DND-41 (cell line): ENCODE measurements around the gene AKT1.

Experiments
- ATAC-seq: fragments of 200-7000 bp; cut with Tn5 transposase; 3 replicates; pipeline ENCODE4 v1.9.1; 2021; ENCODE audit warnings: low read depth; ENCODE audit not compliant: insufficient read depth
- DNase-seq: peaks from one replicate; pipeline ENCODE4 v3.0.0-alpha.2; 2020
- H2AFZ ChIP-seq: 2 replicates; pipeline ENCODE4 v1.6.0; 2012; ENCODE audit warnings: low read depth, low read length
- H3K27ac ChIP-seq: 2 replicates; pipeline ENCODE4 v1.5.1; 2012; ENCODE audit warnings: low read length, inconsistent platforms
- H3K27me3 ChIP-seq: fragments of 200-600 bp; sonication (generic); 2 replicates; pipeline ENCODE4 v1.6.0; 2012; ENCODE audit warnings: low read length, mild to moderate bottlenecking, inconsistent platforms; ENCODE audit not compliant: insufficient read depth, poor library complexity
- H3K36me3 ChIP-seq: 2 replicates; pipeline ENCODE4 v1.5.1; 2012; ENCODE audit warnings: low read length, inconsistent platforms; ENCODE audit not compliant: insufficient read depth
- H3K4me1 ChIP-seq: 2 replicates; pipeline ENCODE4 v1.5.1; 2012; ENCODE audit warnings: mild to moderate bottlenecking, low read length; ENCODE audit not compliant: insufficient read depth
- H3K4me2 ChIP-seq: 2 replicates; pipeline ENCODE4 v1.6.0; 2012; ENCODE audit warnings: mild to moderate bottlenecking, moderate library complexity, low read length, inconsistent platforms; ENCODE audit not compliant: insufficient read depth
- H3K4me3 ChIP-seq, 2 experiments: fragments of 200-600 bp in 1 of 2; shearing (Covaris generic) in 1 of 2; 2 replicates each; pipeline ENCODE4 v1.5.1; 2012 to 2016; ENCODE audit warnings: inconsistent platforms in 2 of 2, low read length in 2 of 2, mild to moderate bottlenecking in 2 of 2, low read depth in 1 of 2, moderate library complexity in 1 of 2
- H3K79me2 ChIP-seq: 2 replicates; pipeline ENCODE4 v1.6.0; 2012; ENCODE audit warnings: low read length, inconsistent platforms; ENCODE audit not compliant: insufficient read depth
- H3K9ac ChIP-seq: 2 replicates; pipeline ENCODE4 v1.6.0; 2012; ENCODE audit warnings: low read depth, mild to moderate bottlenecking, inconsistent platforms, low read length, moderate library complexity
- H3K9me3 ChIP-seq: 2 replicates; pipeline ENCODE4 v1.5.1; 2012; ENCODE audit warnings: low read length, moderate library complexity, mild to moderate bottlenecking, inconsistent platforms; ENCODE audit not compliant: insufficient read depth, severe bottlenecking
- H4K20me1 ChIP-seq: 2 replicates; pipeline ENCODE4 v1.6.0; 2012; ENCODE audit warnings: low read length; ENCODE audit not compliant: insufficient read depth
- CTCF ChIP-seq: IDR thresholded peaks from 2 replicates; pipeline ENCODE4 v1.5.1; 2012; ENCODE audit warnings: borderline replicate concordance, low read length, moderate library complexity, mild to moderate bottlenecking; ENCODE audit not compliant: poor library complexity, severe bottlenecking; ENCODE audit errors: extremely low read depth
- EZH2 ChIP-seq: IDR thresholded peaks from 3 replicates; pipeline ENCODE4 v1.6.1; 2012; ENCODE audit warnings: borderline replicate concordance, low read depth, mild to moderate bottlenecking, moderate library complexity, low read length, inconsistent platforms; ENCODE audit not compliant: severe bottlenecking

AKT1 gene

DNA sequence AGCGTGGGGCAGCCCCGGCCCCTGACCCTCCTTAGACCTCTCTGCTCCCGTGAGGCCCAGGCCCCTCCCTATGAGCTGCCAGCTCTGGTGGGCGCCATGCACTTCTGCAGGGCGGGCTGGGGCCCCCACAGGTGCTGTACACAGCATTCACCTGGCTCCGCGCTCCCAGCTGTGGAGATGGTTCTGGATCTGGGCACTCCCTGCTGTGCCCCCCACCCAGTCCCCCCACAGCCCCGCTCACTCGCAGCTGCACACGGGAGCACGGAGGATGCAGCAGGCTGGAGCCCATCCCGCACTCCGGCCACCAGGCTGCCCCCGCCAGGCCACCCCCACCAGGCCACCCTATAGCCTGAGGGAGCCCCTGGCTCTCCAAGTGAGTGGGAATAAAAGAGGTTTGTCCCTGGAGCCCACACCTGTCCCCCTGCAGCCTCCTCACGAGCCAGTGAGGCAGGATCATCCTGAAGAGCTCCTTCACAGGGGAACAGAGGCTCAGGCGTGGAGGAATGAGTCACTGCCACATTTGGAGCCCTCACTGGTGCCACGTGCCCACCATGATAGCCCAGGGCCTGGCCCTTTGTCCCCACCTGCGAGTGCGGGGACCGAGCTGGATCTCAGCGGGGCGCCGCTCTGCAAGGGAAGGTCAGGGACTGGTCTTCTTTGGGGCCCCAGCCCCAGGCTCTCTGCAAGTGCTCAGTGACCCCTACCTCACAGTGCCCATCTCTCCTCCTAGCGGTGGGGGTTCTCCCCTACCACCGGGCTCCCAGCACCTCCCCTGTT lies 69.6 kb downstream of the AKT1 start:
- no peaks in the 10 kb centered on the region for H3K36me3 ChIP-seq
- H3K79me2 ChIP-seq, result no peaks in the 10 kb centered on the region
- peaks cover 19% of the 10 kb centered on the region for H3K4me1 ChIP-seq
- H3K9me3 ChIP-seq, result no peaks in the 10 kb centered on the region
- DNase-seq (no peak), ATAC-seq (no peak)
- H3K9ac ChIP-seq, result no peak overlapping the region
- TF ChIP-seq EZH2 (no peak), CTCF (no peak)
- no peak overlapping the region for H3K4me3 ChIP-seq
- no peak overlapping the region for H2AFZ ChIP-seq
- no peak overlapping the region for H3K4me2 ChIP-seq
- peaks cover 5% of the 10 kb centered on the region for H4K20me1 ChIP-seq
- no peaks in the 10 kb centered on the region for H3K27me3 ChIP-seq
- no peak overlapping the region for H3K27ac ChIP-seq

- Histone ChIP-seq H3K9me3 (no peaks in the 10 kb centered on the region), H3K27ac (no peak overlapping the region), H3K36me3 (no peaks in the 10 kb centered on the region), H3K4me1 (peaks cover 19% of the 10 kb centered on the region), H3K4me3 (no peak overlapping the region), H3K79me2 (no peaks in the 10 kb centered on the region), H3K27me3 (no peaks in the 10 kb centered on the region), H2AFZ (no peak overlapping the region), H3K4me2 (peak overlapping the region; percentile 83), H3K9ac (peak overlapping the region; percentile 53; the same call in 1 of the 2 replicates), H4K20me1 (peaks cover 5% of the 10 kb centered on the region)
- DNase-seq (no peak), ATAC-seq (no peak)
- no peak for TF ChIP-seq EZH2
- peak; percentile 31 for TF ChIP-seq CTCF
Observed at GRCh38 chr14:104724981-104725771, 70.4 kb downstream of the AKT1 start.

DNA sequence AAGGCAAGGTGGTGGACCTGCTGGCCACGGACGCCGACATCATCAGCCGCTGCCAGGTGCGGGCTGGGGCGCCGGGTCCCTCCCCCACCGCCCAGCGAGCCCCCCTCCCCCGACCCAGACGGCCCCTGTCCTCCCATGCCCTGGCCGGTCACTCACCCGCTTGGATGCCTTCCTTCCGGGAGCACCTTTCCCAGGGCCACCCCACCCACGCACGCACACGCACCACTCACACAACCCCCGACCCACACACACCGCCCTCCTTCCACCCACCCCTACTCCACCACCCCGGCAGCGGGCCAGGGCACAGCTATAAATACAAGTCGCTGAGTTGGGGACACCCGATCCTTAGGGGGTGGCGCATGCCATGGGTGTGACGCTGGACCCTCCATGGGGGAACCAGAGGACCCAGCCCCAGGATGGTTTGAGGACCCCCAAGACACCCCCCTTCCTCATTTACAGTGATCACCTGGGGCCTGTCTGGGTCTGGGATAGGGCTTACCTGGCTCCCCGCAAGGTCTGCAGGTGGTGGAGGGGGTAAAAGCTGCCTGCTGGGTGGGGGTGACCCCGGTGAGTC lies 71.1 kb downstream of the AKT1 start:
- peaks cover 3% of the 10 kb centered on the region; the same call in 1 of the 2 replicates for H3K36me3 ChIP-seq
- H3K9ac ChIP-seq, result peak overlapping the region; percentile 53; the same call in 1 of the 2 replicates
- H3K27ac ChIP-seq, result no peak overlapping the region
- peaks cover 5% of the 10 kb centered on the region for H4K20me1 ChIP-seq
- TF ChIP-seq EZH2 (no peak), CTCF (no peak)
- peak overlapping the region; percentile 83 for H3K4me2 ChIP-seq
- DNase-seq (no peak), ATAC-seq (no peak)
- no peaks in the 10 kb centered on the region for H3K79me2 ChIP-seq
- peak overlapping the region; percentile 16 to 85; a peak in 3 of 4 replicates for H3K4me3 ChIP-seq
- no peaks in the 10 kb centered on the region for H3K9me3 ChIP-seq
- peaks cover 19% of the 10 kb centered on the region for H3K4me1 ChIP-seq
- H2AFZ ChIP-seq, result peak overlapping the region; percentile 65
- no peaks in the 10 kb centered on the region for H3K27me3 ChIP-seq
